Measurements from ENCODE around the gene PRKCE.
"Not testable (repeated sequence)": the region's sequence is repeated elsewhere in the genome, so short reads cannot be mapped to it uniquely, and the experiment has no call there.

Gene PRKCE

DNA sequence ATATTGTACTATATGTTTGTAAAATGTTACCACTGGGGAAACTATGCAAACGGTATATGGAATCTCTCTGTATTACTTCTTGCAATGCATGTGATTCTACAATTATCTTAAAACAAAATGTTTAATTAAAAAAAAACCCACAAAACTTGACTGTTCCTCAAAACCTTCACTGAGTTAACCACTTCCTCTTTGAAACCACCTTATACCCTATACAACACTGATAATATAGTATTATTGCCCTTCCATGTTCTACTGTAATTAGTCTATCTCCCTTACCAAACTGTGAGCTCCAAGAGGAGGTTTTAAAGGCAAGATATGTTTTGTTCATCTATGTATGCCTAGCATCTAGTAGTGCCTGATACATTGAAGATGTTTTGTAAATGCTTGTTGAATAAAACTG is 572.0 kb downstream of the PRKCE start:
- DNase-seq = not testable (repeated sequence)

- no peak for DNase-seq
These were observed 573.7 kb downstream of the PRKCE start for GRCh38 chr2:46225150-46225625.

DNA sequence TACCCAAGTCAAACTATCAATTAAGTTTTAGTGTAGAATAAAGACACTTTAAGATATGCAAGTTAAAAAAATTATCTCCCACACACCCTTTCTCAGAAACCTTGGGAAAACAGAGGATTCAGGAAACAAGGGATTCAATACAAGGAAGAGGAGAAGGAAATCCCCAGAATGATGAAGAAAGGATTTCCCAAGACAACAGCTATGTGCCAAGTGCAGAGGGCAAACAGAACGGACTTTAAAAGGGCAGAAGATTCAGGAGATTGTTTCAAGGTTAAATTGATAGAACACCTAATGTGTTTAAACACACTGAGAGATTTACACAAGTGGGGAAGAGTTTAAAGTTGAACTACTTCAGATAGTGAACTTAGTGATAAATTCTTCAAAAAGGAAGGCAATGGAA is 574.3 kb downstream of the PRKCE start:
- DNase-seq = no peak

- no peak for DNase-seq
These were observed 575.1 kb downstream of the PRKCE start for GRCh38 chr2:46226620-46227019.

DNA sequence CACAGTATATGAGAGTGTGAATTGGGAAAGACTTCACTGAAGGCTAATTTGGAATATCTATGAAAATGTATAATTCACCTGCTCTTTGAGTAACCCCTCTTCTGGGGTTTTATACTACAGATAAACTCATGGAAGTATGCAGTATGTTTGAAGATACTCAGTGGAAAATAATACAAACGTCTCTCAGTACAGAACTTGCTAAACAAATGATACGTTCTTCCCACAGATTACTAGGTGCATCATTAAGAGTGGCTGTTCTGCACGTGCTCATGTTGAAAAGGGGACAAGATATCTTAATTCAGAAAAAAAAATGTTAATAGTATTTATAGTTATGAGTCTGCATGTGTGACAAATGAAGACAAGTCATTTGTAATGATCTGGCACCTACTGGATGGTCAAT is 575.5 kb downstream of the PRKCE start:
- DNase-seq = no peak

DNA sequence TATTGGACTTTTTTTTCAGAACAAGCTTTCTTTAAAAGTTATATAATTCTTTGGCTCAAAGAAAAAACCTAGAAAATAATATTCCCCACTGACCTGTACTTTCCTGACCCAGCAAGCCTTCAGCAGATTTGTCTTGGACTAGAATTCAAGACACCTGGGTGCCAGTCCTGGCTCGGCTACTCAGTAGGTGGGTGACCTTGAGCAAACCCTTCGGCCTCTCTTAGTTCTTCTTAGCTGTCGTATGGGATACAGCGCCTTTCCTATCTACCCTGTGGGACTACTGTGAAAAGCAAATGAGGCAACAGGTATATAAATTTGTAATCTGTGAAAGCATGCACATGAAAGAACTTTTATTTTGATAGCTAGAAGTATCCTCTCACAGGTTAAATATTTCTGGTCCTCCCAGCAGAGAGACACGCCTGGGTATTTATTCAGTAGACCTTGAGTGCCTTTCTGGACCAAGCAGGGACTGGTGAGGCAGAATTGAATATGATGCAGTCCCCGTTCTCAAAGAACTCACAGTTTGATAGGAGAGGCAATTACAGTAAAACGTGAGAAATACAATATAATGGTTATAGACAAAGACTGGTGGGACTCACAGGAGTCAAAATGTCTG is 576.3 kb downstream of the PRKCE start:
- no peak for DNase-seq

- DNase-seq = no peak
These were observed 577.9 kb downstream of the PRKCE start for GRCh38 chr2:46229134-46230063.

DNA sequence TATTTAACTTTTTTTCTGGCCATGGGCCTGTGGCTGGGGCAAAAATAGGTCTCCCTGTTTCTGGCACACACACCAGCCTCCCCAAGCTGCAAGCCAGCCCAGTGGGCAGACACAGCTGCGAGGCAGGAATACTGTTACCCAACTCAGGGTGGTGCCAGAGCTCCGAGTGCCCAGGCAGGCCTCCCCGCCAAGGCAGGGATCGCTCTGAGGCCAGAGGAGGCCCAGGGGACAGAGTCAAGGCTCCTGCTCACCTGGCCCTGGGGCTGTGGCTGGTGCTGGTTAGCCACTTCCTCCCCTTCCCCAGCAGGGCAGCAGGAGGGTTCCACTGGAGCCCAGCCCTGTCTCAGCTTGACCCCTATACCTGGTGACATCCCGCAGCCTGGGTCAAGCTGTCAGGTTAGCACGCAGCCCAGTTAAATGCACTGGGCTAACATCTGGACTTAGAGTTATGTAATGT is 578.7 kb downstream of the PRKCE start:
- DNase-seq = peak; percentile 49

DNA sequence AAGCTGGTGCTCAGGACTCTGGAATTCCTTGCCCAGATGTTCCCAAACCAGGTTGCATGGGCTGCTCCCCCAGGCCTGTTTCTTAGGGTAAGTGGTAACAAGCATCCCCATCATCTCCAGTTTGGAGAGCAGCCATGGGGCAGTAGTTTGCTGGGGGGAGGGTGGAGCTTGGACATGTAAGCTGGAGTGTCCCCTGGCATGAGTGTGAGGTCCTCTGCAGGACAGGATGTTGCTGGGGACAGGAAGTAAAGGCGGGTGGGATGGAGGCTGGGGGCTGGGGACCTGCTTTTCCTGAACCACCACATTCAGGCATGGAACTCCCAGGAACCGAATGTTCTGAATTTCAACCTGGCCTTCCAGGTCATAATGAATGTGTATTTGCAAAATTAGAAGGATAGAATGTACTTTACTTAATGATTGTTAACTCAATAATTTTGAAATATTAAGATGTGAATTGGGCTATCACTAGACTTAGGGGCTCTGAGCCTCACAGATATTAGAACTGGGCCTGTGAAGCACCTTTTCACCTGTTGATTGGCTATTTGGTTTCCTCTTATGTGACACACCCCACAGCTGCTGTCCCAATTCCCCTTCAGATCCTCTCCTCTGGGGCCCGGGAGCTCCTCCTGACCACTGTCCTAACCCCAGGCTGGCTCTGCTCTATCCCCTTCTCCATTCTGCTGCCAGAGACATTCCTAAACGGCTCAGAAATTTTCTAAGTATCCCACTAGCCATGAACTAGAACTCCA is 579.4 kb downstream of the PRKCE start:
- no peak for DNase-seq

DNA sequence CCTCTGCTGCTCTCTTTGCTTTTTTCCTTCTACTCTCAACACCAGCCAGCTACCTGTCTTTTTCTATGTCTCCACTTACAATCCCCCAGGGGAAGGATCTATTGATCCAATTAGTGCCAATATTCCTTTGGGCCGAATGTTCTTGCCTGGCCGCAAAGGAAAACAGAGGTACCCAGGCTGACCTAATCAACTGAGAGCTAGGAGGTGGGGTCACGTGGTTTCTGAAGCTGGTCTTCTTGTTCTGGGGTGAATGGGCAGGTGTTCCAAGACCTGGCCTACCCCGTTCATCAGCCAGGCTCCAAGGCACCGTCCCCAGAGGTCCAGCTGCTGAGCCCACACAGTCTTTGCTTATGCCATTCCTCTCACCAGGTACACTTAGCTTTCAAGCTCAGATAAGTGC is 580.2 kb downstream of the PRKCE start:
- no peak for DNase-seq

- no peak for DNase-seq
These were observed 581.4 kb downstream of the PRKCE start for GRCh38 chr2:46232860-46233259.

- DNase-seq = no peak
These were observed 584.8 kb downstream of the PRKCE start for GRCh38 chr2:46236006-46236875.

DNA sequence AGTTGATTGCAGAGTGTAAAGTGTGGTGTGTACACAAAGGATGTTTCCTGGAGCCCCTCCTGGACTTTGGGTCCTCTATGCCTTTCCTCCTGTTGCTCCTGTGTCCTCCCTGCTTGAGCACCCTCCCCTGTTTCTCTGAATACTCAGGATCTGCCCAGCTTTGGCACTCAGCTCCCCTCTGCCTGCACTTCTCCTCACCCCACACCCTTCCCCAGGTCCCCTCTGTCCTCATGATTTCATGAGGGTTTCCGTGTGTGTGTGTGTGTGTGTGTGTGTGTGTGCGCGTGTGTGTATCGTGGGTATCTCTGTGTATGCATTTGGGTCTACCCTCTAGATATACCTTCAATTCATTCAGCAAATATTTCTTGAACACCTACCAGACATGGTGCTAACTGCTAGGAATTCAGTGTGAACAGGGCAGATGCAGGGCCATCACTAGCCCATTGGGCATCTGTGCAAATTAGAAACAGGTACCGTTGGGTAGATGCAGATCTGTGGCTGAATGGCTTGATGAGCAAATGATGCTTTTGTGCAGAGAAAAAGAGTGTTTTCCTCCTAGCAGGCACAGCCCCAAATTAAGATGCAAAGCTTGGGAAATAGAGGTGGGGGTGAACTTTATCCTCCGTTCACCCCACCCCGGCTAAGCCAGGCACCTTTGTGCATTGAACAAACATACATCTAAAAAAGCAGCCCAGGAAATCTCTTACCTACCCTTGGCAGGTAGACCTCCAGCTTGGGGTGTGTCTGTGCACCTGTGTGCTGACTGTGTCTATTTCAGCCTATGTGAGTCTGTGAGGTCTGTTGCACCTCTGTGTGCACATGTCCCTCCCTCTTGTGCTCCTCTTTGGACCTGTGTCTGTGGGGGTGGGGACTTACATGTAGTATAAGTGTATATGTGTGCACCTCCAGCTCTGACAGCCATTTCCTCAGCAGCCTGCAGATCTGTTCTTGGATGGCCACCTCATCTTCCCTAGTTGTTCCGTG is 585.7 kb downstream of the PRKCE start:
- DNase-seq = no peak
